K562 (cell line): ENCODE data around the gene EGFR. TPM values are rescaled to one million over a fixed set of nuclear protein-coding genes. Genes with fewer than 3 reads are reported as not detected.

Experiments
- ATAC-seq: fragments of 200-7000 bp; cut with Tn5 transposase; 3 replicates; pipeline ENCODE4 v1.9.1; 2020; ENCODE audit warnings: moderate library complexity
- BruUV-seq: library from RNA; stranded (reverse); fragments of 400-500 nt; replicated peaks from 2 replicates; lab custom pipeline; 2021; lab: Mats Ljungman, UMichigan
- CTCF ChIA-PET: fragments of 300-600 bp; formaldehyde crosslinking; extraction: SDS; loops from one replicate; lab custom pipeline; 2021; ENCODE audit warnings: low intra/inter-chr PET ratio; lab: Yijun Ruan, JAX
- POLR2A ChIA-PET: fragments of 300-600, 350-650 bp; sonication (Branson Sonifier 250); formaldehyde crosslinking; extraction: SDS; loops from one replicate; lab custom pipeline; 2021; ENCODE audit warnings: antibody characterized with exemption, inconsistent platforms; lab: Yijun Ruan, JAX
- DNase-seq, 4 experiments: peaks; one replicate each; pipeline versions ENCODE4 v3.0.0 to v3.0.0-alpha.2; 2011 to 2018; ENCODE audit warnings: low spot score in 3 of 4, mixed read lengths in 3 of 4; ENCODE audit errors: extremely low read depth in 1 of 4
- FAIRE-seq: peaks from 2 replicates; lab custom pipeline; 2011; peaks lifted over from hg19 to GRCh38; lab: Jason Lieb, UNC
- H2AFZ ChIP-seq: 2 replicates; pipeline ENCODE4 v1.6.0; 2011; ENCODE audit warnings: low read depth, low read length, control low read depth, inconsistent platforms
- H3K27ac ChIP-seq: fragments of 200-600 bp; 3 replicates; pipeline ENCODE4 v1.8.0; 2011; ENCODE audit warnings: low read depth, mild to moderate bottlenecking, control low read depth, inconsistent platforms, low read length, moderate library complexity, mixed read lengths; ENCODE audit errors: extremely low read depth
- H3K27me3 ChIP-seq, 2 experiments: fragments of 300-600 bp in 1 of 2; 2 replicates in 1 of 2; 3 replicates in 1 of 2; pipeline versions ENCODE4 v1.6.0 to v1.8.0; 2011; ENCODE audit warnings: inconsistent platforms in 2 of 2, low read length in 2 of 2, mild to moderate bottlenecking in 1 of 2, mixed read lengths in 1 of 2, moderate library complexity in 1 of 2; ENCODE audit not compliant: control insufficient read depth in 2 of 2, insufficient read depth in 2 of 2
- H3K36me3 ChIP-seq: fragments of 300-600 bp; 3 replicates; pipeline ENCODE4 v1.8.0; 2011; ENCODE audit warnings: mild to moderate bottlenecking, low read length, inconsistent platforms; ENCODE audit not compliant: control insufficient read depth, insufficient read depth
- H3K4me1 ChIP-seq, 2 experiments: fragments of 200-600 bp in 1 of 2; replicated peaks in 1 of 2; 2 replicates in 1 of 2; 3 replicates in 1 of 2; pipeline versions ENCODE4 v1.5.1 to v1.8.0; 2011; ENCODE audit warnings: inconsistent platforms in 2 of 2, low read length in 2 of 2, mild to moderate bottlenecking in 1 of 2, mixed read lengths in 1 of 2, moderate library complexity in 1 of 2; ENCODE audit not compliant: control insufficient read depth in 2 of 2, insufficient read depth in 2 of 2
- H3K4me2 ChIP-seq: 2 replicates; pipeline ENCODE4 v1.6.1; 2011; ENCODE audit warnings: low read length, control low read depth, inconsistent platforms, mixed read lengths; ENCODE audit not compliant: insufficient read depth
- H3K4me3 ChIP-seq: fragments of 200-600 bp; sonication (generic), shearing (Covaris generic); 2 replicates; pipeline ENCODE4 v1.5.1; 2016; ENCODE audit warnings: control low read depth, inconsistent platforms
- H3K79me2 ChIP-seq: fragments of 200-600 bp; 3 replicates; pipeline ENCODE4 v1.8.0; 2011; ENCODE audit warnings: low read length, inconsistent platforms; ENCODE audit not compliant: control insufficient read depth, insufficient read depth
- H3K9ac ChIP-seq, 2 experiments: 2 replicates each; pipeline versions ENCODE4 v1.6.0 to v1.6.1; 2011; ENCODE audit warnings: low read depth in 2 of 2, low read length in 2 of 2, control low read depth in 1 of 2, inconsistent platforms in 1 of 2, mild to moderate bottlenecking in 1 of 2, mixed read lengths in 1 of 2; ENCODE audit not compliant: insufficient read depth in 1 of 2
- H3K9me1 ChIP-seq: one replicate; pipeline ENCODE4 v1.6.0; 2011; ENCODE audit warnings: inconsistent platforms, mild to moderate bottlenecking, low read length, moderate library complexity; ENCODE audit not compliant: control insufficient read depth, insufficient read depth
- H3K9me3 ChIP-seq: replicated peaks from 2 replicates; pipeline ENCODE4 v1.5.1; 2011; ENCODE audit warnings: low read depth, low read length, inconsistent platforms; ENCODE audit not compliant: control insufficient read depth, insufficient read depth
- H4K20me1 ChIP-seq: replicated peaks from 2 replicates; pipeline ENCODE4 v1.6.1; 2011; ENCODE audit warnings: low read length, inconsistent platforms, mixed read lengths; ENCODE audit not compliant: control insufficient read depth, insufficient read depth
- CBX1 ChIP-seq: sonication (generic); IDR thresholded peaks from 2 replicates; pipeline ENCODE4 v1.6.1; 2016; ENCODE audit warnings: antibody characterized with exemption, low read depth, mild to moderate bottlenecking
- COPS2 ChIP-seq: fragments of 450-650 bp; conservative IDR thresholded peaks from 2 replicates; pipeline ENCODE4 v1.6.1; 2016; ENCODE audit warnings: mild to moderate bottlenecking, moderate library complexity
- CTBP1 ChIP-seq: fragments of 450-650 bp; IDR thresholded peaks from 2 replicates; pipeline ENCODE4 v1.6.1; 2016; ENCODE audit warnings: borderline replicate concordance
- E2F6 ChIP-seq, 2 experiments: IDR thresholded peaks; 2 replicates each; pipeline ENCODE4 v1.6.1; 2011; ENCODE audit warnings: borderline replicate concordance in 1 of 2, control low read depth in 1 of 2, low read depth in 1 of 2, low read length in 1 of 2, mild to moderate bottlenecking in 1 of 2, mixed read lengths in 1 of 2, moderate library complexity in 1 of 2; ENCODE audit not compliant: insufficient read depth in 1 of 2, insufficient read length in 1 of 2, poor library complexity in 1 of 2, severe bottlenecking in 1 of 2; ENCODE audit errors: extremely low read depth in 1 of 2
- HES1 ChIP-seq: fragments of 450-650 bp; IDR thresholded peaks from 2 replicates; pipeline ENCODE4 v1.6.1; 2016; ENCODE audit warnings: low read depth, mild to moderate bottlenecking, moderate library complexity
- HMG20A ChIP-seq: fragments of 450-650 bp; formaldehyde crosslinking; conservative IDR thresholded peaks from 2 replicates; pipeline ENCODE4 v1.4.0; 2020; ENCODE audit warnings: mild to moderate bottlenecking, mixed read lengths
- HSF4 ChIP-seq: fragments of 250-450 bp; sonication (Bioruptor Pico); IDR thresholded peaks from 2 replicates; pipeline ENCODE4 v2.1.2; 2022; ENCODE audit warnings: mild to moderate bottlenecking, moderate library complexity, borderline replicate concordance
- IRF9 ChIP-seq: fragments of 450-650 bp; IDR thresholded peaks from 2 replicates; pipeline ENCODE4 v1.6.1; 2016; ENCODE audit warnings: missing biosample characterization, missing genetic modification characterization
- L3MBTL2 ChIP-seq: fragments of 450-650 bp; IDR thresholded peaks from 2 replicates; pipeline ENCODE4 v1.6.1; 2016; ENCODE audit warnings: mild to moderate bottlenecking, moderate library complexity
- USF2 ChIP-seq: sonication (generic); formaldehyde crosslinking; IDR thresholded peaks from 2 replicates; pipeline ENCODE4 v1.5.0; 2020; ENCODE audit warnings: missing genetic modification reagents
- ZNF197 ChIP-seq: fragments of 200-800 bp; sonication (Bioruptor generic); IDR thresholded peaks from 2 replicates; pipeline ENCODE4 v1.6.1; 2016; ENCODE audit warnings: low read depth, missing genetic modification characterization, missing compliant biosample characterization
- ZNF696 ChIP-seq: fragments of 250-450 bp; sonication (Bioruptor Pico); conservative IDR thresholded peaks from 2 replicates; pipeline ENCODE4 v1.4.0; 2020; ENCODE audit warnings: mild to moderate bottlenecking, moderate library complexity
- WGBS: fragments of 100-300 bp; shearing (Covaris generic); methylation state at CpG from one replicate; pipeline ENCODE4 v1.1.6; 2016; ENCODE audit warnings: low coverage, mixed read lengths; ENCODE audit not compliant: insufficient coverage; ENCODE audit errors: missing lambda C conversion rate; 5-methylcytosine and 5-hydroxymethylcytosine counted together
- in situ Hi-C: fragments of 300-500 bp; cut with MboI; formaldehyde crosslinking; loops from 4 replicates; pipeline ENCODE4 v1.15.0; 2018; ENCODE audit warnings: inconsistent platforms, mixed read lengths
- intact Hi-C: fragments of 100-400 bp; cut with micrococcal nuclease; formaldehyde crosslinking; loops from 2 replicates; pipeline ENCODE4 v1.14.2; 2022
- polyA plus RNA-seq, 8 experiments: library from polyadenylated mRNA; depleted of rRNA in 4 of 8; stranded (reverse) in 5 of 8; unstranded in 3 of 8; fragments of >200 nt; fragmentation: Nextera tagmentation in 2 of 8; fragmentation: Illumina TruSeq in 1 of 8; extraction: Ambion mirVana in 2 of 8; extraction: Trizol in 1 of 8; gene quantifications; 2 replicates each; pipeline versions ENCODE4 v1.2.1 to v1.2.3, GENCODE V29; 2011 to 2014; ENCODE audit warnings: inconsistent platforms in 1 of 8, missing spikeins in 1 of 8
- total RNA-seq, 7 experiments: library from RNA; depleted of rRNA in 6 of 7; stranded (reverse); fragments of >200 nt in 6 of 7; fragmentation: Illumina TruSeq in 2 of 7; extraction: Trizol in 2 of 7; gene quantifications; 2 replicates each; pipeline versions ENCODE4 v1.2.1 to v1.2.3, GENCODE V29; 2011 to 2021; ENCODE audit warnings: low replicate concordance in 1 of 7

Gene EGFR
- total and polyA plus RNA-seq, 9 of the 15 experiments (the other 6 are each of a cell fraction or from before 2014, with no cell fraction given): 0.13 TPM; not detected in 8

- no peak for TF ChIP-seq HSF4 (CRISPR knock-in tag)
- TF ChIP-seq ZNF696 (CRISPR knock-in tag): no peak
- no peak for TF ChIP-seq HES1
- TF ChIP-seq HMG20A: no peak
These were observed 195.9 kb downstream of the EGFR start (continued) for GRCh38 chr7:55214707-55215106.

- no peaks in the 10 kb centered on the region for H3K79me2 ChIP-seq
- intact Hi-C loops: no loop called here
- H2AFZ ChIP-seq: no peak overlapping the region
- WGBS: 13% methylated on average over 9 of the region's 9 CpGs
- no peak overlapping the region for H3K4me2 ChIP-seq
- no peak overlapping the region for H3K27ac ChIP-seq
- H4K20me1 ChIP-seq: no peaks in the 10 kb centered on the region
- H3K4me1 ChIP-seq: no peaks in the 10 kb centered on the region; a peak in 1 of 5 replicates
- ChIA-PET CTCF (no interaction called here), POLR2A (interaction anchor here (0.7 kb wide), 1 partner anchor 371 kb away, joined by 3 read pairs; no protein-coding TSS in a partner anchor)
- BruUV-seq: no TSS peak
- no peaks in the 10 kb centered on the region for H3K9me3 ChIP-seq
- peaks cover 0 to 20% of the 10 kb centered on the region in 2 experiments; a peak in 1 of 5 replicates for H3K27me3 ChIP-seq
- FAIRE-seq (no peak), DNase-seq (no peak), ATAC-seq (no peak)
- in situ Hi-C loops: no loop called here
- no peak overlapping the region for H3K9ac ChIP-seq
- H3K9me1 ChIP-seq: no peaks in the 10 kb centered on the region
- no peaks in the 10 kb centered on the region for H3K36me3 ChIP-seq
- TF ChIP-seq CBX1 (no peak), IRF9 (tag) (no peak), CTBP1 (no peak), L3MBTL2 (peak; percentile 51), ZNF197 (CRISPR knock-in tag) (no peak), E2F6 (IDR thresholded peaks at IDR 0.05; ENCODE audit: borderline replicate concordance in 1 of 2, extremely low read depth in 1 of 2, insufficient read depth in 1 of 2, insufficient read length in 1 of 2, low read depth in 1 of 2, low read length in 1 of 2, poor library complexity in 1 of 2, severe bottlenecking in 1 of 2) (peak in 1 of 2 experiments; percentile 21), COPS2 (no peak), USF2 (CRISPR knock-in tag) (peak; percentile 56)
- H3K4me3 ChIP-seq: no peak overlapping the region
These were observed 204.2 kb downstream of the EGFR start for GRCh38 chr7:55223023-55223422.
